Measurements from ENCODE around the gene MAFB.

- TF ChIP-seq CTCF (IDR thresholded peaks at IDR 0.05) (no peak), POLR2A (IDR thresholded peaks at IDR 0.05) (no peak)
These were observed 2.6 kb downstream of the MAFB start for GRCh38 chr20:40686434-40686882.
